Activated CD8-positive, alpha-beta memory T cell treated with anti-CD3 and anti-CD28 coated beads, Interleukin-2, amount 50 U/mL, for 48 hours (primary cell): ENCODE measurements around the gene PDE4D.
"Not testable (repeated sequence)": the region's sequence is repeated elsewhere in the genome, so short reads cannot be mapped to it uniquely, and the experiment has no call there.

Source experiments
- DNase-seq: peaks from one replicate; pipeline ENCODE4 v3.0.0-alpha.2; 2020

The PDE4D gene

GRCh38 chr5:59496524-59497134 is 396.9 kb downstream of the PDE4D start:
- DNase-seq, result peak; percentile 49

DNA sequence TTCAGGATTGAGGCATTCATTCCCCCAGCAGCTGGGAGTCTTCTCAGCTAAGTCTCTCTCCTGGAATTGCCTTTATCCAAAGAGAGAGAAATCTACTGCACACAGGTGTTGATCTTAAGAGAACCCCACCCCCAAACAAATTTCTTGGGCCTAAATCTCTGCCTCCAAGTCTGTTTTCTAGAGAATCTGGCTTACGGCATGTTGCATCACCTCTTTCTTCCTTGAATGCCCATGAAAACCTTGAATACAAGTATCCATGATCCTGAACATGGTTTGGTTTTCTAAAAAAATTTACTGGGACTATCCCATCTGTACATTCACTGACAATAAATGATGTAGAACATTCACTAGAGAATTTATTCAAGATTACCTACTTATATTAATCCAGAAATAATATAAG is 401.6 kb downstream of the PDE4D start:
- no peak for DNase-seq

GRCh38 chr5:59489551-59489950 is 404.0 kb downstream of the PDE4D start:
- DNase-seq, result no peak

DNA sequence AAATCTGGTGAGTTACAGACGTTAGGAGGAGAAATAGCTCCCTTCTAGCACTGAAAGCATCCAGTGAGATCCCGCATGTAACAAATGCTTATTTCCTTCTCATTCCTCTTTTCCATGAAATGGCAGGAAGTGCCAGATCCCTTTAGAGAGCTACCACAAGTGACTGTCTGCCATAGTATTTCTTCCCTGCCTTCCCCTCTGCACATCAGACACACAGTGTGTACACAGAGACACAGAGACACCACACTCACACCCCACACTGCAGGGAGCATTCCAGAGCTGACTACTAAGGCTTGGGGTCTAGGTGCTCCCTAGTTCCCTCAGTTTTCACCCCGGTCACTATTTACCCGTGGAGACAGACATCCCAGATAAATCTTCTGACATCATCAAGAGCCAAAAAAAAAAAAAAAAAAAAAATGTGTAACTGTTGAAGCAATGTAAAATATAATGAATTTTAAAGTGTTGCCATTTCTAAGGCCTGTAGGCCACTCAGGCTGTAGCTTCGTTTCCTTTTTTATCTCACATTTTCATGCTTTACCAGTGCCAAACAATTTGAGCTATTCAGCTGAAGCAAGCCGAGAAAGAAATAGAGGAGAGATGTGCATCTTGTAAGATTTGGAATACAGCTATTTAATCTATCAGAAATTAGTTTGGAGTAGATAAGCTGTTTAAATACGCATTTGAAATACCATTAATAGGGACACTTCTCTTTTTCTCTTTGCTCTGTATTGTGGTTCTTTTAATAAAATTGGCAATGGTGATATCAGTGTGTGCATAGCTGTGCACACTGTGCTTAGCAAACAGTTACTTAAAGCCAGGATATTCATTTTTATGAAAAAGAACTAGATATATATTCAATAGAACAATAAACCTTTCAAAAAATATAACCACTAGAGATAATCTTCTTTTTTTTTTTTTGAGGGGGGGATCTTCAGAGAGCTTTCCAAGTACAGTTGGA is 405.5 kb downstream of the PDE4D start:
- DNase-seq, result no peak

DNA sequence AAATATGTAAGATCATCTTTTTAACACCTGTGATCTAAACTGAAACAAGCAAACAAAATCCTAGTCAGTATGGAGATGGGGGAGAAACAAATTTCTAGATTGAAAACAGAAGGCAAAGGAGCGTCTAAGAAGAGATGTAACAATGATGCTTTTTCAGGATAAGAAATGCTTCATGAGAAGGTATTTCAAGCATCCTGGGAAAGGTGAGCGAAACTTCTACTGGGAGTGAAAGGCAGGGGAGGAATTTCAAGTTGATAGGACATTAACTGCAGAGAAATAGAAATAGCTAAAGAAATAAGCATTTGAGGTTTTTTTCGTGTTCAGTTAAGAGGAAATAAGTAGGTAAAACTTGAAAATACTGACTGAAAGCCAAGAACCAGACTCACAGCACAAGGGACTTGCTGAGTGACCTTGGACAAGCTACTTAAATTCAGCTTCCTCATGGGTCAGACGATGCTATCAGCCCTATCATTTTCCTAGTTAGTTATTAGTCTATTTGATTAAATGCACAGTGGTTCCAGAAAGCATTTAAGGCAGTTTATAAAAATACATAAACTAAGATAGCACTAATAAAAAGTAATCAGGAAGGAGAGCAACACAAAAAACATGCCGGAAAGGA is 406.3 kb downstream of the PDE4D start:
- no peak for DNase-seq

GRCh38 chr5:59486508-59486907 is 407.0 kb downstream of the PDE4D start:
- DNase-seq, result no peak

DNA sequence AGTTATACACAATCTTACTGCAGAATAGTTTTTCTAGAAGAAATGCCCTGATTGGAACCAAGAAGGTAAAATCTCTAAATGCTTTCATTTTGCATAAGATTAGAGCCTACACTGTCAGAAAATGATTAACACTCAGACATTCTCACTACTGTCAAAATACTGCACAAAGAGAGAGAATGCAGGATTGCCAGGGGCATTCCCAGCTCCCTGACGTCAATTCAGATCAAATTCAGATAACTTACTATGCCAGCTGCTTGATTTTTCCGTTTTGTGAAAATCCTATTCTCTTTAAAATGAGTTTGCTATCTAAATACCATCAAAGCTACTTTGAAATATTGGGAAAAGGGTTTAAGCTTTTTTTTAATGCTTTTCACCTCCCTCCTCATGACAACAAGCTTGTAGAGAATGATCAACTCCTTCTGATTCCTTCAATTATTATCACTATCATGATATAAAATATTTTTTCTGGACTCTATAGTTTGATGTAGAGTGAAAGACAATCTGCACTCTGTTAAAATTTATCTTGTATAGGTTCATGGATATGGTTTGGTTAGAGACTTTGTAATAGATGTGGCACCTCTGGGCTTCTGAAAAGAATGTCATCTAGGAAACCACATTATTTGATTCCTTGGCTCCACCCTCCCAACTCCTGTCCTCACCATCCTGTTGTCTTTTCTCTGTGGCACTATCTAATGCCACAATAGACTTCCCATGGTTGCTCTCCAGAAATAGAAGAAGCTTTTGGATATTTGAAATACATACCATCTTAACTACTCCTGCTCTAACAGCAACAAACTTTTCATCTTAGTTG is 407.7 kb downstream of the PDE4D start:
- no peak for DNase-seq

DNA sequence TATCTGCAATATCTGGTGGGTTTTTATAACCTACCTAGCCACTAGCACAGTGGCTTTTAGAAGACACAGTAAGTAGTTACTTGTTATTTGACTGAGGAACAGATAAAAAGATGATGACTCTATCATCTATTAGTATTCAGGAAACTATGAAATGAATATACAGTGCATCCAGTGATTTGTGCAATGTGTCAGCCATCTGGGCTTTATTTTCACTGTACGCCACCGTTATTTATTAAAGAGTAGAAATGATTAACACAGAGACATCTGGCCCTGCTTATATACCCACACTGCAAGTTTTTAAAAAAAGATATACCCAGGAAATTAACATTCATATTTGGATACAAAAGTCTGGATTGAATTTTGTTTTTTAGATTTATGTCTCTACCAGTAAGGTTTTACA is 408.4 kb downstream of the PDE4D start:
- no peak for DNase-seq

- DNase-seq, result no peak
Observed at GRCh38 chr5:59484618-59485017, 408.9 kb downstream of the PDE4D start.

GRCh38 chr5:59483971-59484472 is 409.5 kb downstream of the PDE4D start:
- DNase-seq, result no peak

DNA sequence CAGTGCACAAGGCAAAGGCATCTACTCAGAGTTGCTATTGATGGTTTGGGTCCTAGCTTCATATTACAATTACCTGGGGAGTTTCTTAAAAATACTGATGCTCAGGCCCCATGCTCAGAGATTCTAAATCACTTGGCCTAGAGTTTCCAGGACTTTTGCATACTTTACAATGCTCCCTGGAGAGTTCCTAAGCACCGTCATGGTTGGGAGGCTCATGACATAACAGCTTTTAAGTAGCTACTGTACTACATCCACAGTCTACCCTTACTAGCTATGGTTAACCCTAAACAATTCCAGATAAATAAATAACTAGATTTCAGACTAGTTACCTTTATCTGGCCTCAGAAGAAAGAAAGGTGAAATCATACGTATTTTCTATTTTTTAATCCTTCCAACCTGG is 414.4 kb downstream of the PDE4D start:
- no peak for DNase-seq

DNA sequence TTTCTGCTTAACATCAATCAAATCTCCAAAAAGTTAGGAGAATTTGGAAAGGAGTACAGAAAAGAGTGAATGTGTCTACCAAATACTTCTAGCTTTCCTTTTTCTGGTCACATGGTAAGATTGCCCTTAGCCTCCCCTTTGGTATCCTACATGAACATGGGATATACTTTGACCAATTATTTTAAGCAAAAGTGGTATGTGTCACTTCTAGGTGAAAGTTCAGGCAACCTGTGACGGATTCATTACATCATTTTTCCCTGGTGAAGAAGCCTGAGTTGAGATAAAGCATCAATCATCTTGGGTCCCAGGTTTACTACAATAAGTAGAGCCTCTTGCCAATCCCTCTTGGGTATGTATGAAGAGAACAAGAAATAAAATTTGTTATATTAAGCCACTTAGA is 419.2 kb downstream of the PDE4D start:
- no peak for DNase-seq

DNA sequence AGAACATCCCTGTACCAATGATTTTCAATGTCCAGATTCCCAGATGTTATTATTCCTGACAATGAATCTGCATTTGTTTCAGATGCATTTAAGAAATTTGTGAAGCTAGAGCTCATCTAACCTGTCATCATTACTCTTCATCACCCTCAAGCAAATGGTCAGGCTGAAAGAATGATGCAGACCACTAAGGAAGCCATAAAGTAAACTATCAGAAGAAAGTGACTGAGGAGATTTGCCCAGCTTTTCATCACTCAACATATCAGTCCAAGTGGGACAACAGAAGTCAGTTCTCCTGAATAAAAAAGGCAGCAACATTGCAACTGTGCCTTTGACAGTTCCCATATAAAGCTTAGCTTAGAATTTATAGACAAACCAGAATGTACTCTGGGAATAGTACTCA is 419.9 kb downstream of the PDE4D start:
- no peak for DNase-seq

- no peak for DNase-seq
Observed at GRCh38 chr5:59471463-59471862, 422.1 kb downstream of the PDE4D start.

DNA sequence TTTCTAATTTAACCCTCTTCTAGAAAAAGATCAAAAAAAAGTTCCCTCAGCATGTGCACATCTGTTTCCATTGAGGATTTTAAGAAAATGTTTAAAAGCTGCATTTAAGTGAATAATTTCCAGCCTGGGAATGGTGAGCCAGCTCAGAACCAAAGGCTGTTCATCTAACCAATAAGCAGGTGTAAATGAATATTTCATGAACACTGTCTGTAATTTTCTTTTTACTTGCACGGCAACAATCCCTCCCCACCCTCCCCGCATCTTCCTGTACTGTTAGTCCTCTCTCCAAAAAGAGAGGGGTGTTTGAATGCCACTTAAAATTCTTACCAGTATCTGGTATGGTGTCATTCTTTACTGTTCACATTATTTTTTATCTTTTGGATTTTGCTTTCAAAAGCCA is 425.6 kb downstream of the PDE4D start:
- no peak for DNase-seq

DNA sequence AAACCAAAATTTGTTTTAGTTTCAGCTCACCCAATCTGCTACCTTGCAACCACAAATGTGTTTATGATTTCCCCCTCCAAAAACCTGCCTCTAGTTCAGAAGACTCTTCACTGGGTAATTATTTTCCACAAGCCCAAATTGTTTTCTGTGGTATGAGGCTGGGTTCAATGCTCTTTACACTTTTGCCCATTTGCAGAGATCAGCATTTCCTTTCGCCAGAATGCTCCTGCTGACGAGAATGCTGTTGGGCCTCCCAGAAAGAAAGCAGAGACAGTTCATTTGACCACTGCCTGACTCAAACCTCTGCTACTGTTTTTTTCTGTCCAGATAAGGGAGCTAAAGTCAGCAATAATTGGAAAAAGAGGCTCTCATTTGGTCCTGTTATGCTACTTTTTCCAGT is 427.3 kb downstream of the PDE4D start:
- no peak for DNase-seq

- DNase-seq, result no peak
Observed at GRCh38 chr5:59464969-59465368, 428.6 kb downstream of the PDE4D start.

GRCh38 chr5:59463618-59464166 is 429.8 kb downstream of the PDE4D start:
- DNase-seq, result not testable (repeated sequence)

GRCh38 chr5:59462956-59463355 is 430.6 kb downstream of the PDE4D start:
- no peak for DNase-seq

GRCh38 chr5:59460368-59461153 is 433.0 kb downstream of the PDE4D start:
- DNase-seq, result no peak

GRCh38 chr5:59458966-59459729 is 434.4 kb downstream of the PDE4D start:
- no peak for DNase-seq
